Measurements from ENCODE around the gene PNPLA2.

GRCh38 chr11:802693-803466 lies 15.8 kb upstream of the PNPLA2 start:
- no peak for TF ChIP-seq POLR2AphosphoS5 (IDR thresholded peaks at IDR 0.05; ENCODE audit: borderline replicate concordance, low read depth, low read length)
- no peak for TF ChIP-seq EZH2 (IDR thresholded peaks at IDR 0.05)
- TF ChIP-seq FOXP2 (optimal IDR thresholded peaks at IDR 0.05; ENCODE audit: control extremely low read depth, extremely low read length, insufficient read depth), result no peak
